Measurements from ENCODE around the gene AOAH.

Gene AOAH, protein sequence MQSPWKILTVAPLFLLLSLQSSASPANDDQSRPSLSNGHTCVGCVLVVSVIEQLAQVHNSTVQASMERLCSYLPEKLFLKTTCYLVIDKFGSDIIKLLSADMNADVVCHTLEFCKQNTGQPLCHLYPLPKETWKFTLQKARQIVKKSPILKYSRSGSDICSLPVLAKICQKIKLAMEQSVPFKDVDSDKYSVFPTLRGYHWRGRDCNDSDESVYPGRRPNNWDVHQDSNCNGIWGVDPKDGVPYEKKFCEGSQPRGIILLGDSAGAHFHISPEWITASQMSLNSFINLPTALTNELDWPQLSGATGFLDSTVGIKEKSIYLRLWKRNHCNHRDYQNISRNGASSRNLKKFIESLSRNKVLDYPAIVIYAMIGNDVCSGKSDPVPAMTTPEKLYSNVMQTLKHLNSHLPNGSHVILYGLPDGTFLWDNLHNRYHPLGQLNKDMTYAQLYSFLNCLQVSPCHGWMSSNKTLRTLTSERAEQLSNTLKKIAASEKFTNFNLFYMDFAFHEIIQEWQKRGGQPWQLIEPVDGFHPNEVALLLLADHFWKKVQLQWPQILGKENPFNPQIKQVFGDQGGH

DNA sequence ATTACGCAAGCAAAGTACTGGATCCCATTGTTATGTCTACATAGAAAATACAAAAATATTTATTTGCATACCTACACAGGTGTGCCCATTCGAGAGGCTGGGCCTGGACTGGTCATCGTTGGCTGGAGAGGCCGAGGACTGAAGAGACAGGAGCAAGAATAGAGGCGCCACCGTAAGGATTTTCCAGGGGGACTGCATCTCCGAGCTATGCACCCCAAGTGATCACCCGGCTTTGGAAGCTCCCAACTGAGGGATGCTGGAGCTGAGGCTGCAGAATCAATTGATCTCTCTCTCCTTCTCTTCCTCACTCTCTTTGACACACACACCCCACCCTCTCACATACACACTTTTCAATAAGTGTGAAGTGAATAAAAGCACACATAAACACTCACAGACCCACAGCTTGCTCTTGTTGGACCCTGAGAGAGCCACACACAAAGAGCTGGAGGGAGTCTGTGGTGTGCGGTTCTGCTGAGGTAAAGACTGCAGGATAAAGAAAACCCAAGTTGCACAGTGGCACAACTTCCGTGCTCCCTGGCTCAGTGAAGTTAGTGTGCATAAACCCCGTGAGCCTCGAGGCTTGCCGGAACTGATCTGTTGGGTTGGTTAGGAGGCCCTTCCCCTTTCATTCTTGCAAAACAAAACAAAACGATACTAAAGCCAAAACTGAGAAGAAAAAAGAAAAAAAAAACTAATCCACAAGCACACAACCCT lies at the start of gene AOAH:
Gene AOAH (minus strand): TSS at position 544 of the 714 bp plus-strand sequence. CDS start 346 bp downstream, at position 198.
- DNase-seq: peak; percentile 95

DNA sequence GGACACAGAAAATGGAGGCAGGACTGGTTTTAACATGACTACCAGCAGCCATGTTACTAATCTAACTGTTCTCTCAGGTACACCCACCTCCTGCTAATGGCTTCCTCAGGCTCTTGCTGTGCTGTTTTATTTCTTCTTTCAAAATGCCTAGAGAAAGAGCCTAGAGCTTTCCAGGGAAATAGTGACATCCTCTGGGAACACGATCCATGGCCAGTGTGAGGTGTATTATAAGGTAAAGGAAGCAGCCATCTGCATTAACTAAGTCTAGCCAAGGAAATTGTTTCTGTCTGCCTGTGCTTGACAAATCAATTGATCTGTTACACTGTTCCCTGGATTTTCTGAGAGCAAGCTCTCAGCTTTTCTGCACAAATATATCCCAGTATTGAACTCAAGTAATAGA lies 42.2 kb upstream of the AOAH start:
- no peak for DNase-seq

DNA sequence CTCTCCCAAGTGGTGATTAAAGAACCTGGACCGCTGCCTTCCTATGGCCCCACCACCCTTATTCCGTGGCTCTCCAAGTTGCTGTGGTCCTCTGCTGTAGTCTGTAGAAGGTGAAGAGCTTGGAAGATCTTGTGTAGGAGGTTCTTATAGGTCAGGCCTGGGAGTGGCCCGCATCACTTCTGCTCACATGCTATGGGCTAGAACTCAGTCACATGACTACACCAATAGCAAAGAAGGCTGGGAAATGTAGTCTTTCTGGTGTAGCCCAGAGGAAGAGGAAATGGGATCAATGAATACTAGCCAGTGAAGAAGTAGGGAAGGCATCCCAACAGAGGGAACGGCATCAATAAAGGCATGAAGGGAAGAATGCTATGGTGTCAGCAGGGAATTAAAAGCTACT lies 41.3 kb upstream of the AOAH start:
- DNase-seq: no peak

DNA sequence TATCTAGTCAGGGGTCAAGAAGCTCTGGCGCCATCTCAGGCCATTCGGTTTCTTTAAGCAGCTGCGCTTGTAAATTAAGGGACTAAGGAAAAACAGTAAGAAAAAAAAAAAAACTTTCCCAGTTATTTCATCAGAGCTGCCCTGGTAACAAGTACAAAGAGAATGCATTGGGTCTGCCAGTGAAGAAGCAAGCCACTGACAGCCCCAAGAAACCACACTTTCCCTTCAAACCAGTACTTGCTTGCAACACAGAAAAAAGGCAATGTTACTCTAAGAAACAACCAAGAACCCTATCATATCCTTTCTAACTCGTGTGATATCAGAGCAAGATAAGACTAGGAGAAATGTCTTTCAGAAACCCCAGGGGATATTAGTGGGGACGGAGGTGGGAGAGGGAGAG lies 40.6 kb upstream of the AOAH start:
- peak; percentile 45 for DNase-seq

DNA sequence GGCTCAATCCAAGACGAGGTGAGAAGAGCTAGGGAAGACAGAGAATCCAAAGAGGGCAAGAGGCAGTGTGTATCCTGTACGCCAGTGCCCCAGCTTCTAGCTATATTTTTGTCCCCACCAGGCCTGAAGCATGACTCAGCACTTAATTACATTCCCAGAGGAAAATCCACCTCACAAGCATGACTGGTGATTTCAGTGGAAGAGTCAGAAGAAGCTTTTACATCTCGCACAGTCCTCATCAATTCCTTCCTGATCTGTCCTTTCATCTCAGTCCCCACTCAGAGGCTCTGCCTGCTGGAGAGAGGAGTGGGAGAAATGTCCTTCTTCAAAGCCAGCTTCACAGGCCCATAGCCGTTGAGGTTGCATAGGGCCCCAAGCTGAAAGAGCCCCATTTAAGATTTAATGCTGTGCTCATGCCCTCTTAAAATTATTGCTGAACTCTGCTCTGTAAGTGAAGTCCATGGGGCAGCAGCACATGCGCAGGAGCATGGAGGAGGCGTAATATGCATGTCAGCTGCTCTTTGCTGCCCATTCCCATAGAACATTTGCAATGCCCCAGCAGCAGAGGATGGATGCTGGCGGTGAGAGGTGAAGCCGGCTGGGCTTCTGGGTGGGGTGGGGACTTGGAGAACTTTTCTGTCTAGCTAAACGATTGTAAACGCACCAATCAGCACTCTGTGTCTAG lies 39.0 kb upstream of the AOAH start:
- DNase-seq: no peak

DNA sequence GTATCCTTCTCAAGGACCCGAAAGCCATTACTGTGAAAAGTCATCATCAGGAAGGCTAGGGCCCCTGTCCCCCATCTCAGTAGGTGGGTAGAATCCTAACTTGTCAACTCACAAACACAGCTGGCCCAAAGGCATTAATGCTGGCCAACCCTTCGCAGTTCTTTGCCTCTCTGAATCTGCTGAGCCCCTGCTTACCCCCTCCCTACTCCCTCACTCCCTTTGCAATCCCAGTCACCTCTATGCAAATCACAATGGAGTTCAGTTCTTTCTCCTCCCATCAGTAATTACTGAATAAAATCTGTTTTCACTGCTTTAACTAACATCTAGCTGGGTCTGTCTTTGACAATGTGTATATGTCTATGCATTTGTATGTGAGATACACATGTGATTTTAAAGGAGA lies 38.1 kb upstream of the AOAH start:
- DNase-seq: no peak

DNA sequence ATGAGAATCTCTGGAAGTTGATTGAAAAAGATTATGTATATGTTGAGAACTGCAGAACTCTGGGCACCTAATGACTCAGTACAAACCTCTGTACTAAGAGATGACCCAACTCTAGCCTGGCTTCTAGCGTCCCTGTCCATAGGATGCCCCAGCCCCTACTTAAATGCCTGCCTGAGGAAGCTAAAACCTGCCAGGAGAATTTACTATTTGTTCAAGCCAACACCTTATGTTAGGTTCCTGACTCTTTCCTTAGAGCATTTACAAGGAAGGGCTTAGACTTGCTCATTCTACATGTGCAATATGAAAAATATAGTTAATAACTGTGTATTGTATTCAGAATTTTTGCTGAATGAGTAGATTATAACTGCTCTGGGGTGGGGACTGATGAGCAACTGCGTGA lies 37.5 kb upstream of the AOAH start:
- no peak for DNase-seq

DNA sequence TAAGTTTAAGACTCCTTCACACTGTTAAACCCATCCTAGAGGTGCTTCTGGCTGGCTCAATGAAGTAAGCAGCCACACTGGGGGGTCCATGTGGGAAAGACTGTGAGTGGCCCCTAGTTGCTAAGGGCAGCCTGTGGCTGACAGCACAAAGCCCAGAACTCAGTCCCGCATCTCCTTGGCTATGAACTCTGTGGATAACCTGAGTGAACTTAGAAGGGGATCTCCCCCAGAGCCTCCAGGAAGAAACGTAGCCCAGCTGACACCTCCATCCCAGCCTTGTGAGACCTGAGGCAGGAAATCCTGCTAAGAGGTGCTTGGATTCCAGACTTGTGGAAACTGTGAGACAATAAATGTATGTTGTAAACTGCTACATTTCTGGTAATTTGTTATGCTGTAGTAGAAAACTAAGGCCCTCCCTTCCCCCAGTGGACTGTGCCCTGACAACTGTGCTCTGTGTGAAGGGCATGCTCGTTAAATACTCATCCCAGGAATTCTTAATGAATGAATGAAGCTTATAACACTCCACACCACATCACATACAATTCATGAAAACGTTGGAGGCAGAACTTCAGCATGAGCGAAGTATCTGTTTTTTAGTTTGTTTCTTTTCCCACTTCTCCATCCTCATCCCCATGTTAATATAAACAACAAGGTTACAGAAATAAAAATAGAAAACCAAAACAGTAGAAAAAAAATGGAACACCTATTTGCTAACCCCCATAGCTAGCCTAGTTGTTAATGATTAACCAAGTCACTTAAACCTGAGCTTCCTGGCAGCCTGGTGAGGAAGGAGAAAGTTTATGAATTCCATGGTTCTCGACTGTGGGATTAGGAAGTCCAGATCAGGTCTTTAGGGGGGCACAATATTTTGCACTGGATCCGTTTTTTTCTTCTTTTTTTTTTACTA lies 36.8 kb upstream of the AOAH start:
- DNase-seq: no peak

DNA sequence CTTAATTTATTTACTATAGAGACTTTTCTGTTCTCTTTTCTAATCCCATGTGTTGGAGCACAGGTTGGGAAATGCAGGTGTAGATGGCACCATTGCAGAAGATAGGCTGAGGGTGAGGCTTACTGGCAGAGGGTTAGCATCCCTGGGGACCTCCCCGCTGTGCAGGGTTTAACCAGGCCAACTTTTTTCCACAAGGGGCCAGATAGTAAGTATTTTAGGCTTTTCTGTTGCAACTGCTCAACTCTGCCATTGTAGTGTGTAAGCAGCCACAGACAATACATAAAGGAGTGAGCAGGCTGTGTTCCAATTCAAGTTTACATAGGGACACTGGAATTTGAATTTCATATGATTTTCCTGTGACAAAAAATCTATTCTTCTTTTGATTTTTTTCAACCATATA lies 34.6 kb upstream of the AOAH start:
- DNase-seq: no peak

DNA sequence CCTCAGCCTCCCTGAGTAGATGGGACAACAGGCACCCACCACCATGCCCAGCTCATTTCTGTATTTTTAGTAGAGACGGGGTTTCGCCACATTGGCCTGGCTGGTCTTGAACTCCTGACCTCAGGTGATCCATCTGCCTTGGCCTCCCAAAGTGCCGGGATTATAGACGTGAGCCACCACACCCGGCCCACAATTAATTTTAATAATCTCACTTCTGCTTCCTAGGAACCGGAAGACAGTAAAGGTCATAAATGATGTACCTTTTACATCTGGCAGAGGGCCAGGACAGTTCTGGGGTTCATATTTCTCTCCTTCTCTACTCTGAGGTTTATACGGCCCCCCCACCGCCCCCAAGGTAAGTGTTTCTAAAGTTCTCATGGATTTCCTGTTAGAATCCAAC lies 31.2 kb upstream of the AOAH start:
- DNase-seq: no peak

DNA sequence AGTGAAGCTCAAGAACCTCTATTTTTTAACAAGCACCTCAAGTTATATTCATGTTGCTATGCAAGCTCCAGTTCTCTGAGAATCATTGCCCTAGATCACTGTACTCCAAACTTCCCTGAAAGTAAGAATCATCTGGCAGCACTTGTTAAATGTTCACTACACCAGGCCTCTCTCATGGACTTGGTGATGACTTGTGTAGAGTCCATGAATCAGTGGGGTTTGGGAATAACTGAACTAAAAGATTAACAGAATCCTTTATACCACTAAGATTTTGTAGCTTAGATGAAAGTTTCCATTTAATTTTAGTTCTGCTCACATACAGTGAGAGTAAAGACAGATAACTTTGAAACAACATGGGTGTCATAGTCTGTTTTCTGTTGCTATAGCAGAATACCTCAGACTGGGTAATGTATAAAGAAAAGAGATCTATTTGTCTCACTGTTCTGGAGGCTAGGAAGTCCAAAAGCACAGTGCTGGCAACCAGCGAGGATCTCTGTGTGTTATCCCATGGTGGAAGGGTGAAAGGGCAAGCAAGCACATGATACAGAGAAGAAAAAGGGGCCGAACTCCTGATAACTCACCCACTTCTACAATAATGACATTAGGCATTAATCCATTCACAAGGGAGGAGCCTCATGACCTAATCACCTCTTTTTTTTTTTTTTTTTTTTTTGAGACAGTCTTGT lies 27.9 kb upstream of the AOAH start:
- DNase-seq: no peak

DNA sequence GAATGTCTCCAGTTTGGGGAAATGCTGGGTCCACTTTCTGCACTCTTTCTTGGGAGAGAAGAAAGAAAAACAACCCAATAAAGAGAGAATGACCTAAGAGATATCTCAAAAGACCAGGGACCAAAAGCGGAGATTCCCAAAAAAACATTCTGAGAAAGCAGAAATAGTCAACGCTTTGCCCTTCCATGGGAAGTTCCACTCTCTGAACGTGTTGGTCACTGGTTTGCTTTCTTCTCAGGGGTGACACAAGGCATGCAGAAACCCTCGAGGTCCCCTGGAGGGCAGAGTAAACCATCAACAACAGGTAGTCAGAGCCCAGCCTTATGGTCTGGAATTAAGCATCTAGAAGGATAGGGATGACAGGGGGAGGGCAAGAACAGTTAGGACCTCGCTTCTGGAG lies 26.2 kb upstream of the AOAH start:
- DNase-seq: no peak

DNA sequence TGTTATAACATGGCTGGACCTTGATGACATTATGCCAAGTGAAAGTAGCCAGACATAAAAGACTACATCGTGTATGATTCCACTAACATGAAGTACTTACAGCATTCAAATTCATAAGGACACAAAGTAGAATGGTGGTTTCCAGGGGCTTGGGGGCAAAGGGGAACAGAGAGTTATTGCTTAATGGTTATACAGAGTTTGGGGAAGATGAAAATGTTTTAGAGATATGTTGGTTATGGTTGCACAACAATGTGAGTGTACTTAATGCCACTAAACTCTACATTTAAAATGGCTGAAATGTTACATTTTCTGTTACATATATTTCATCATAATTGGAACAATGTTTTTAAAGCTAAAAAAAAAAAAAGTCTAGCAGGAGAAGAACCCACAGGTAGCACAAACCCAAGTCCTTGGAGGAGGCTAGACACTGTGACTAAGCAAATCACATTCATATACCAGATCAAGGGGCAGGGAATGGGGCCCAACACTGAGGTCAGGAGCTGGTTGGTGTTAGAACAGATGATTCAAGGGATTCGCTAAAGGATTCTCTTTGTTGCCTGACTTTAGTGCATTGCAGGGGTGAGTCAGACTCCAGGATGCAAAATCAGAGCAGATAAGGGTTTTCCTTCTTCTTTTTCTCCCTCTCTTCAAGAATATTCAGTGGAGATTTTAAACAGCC lies 25.1 kb upstream of the AOAH start:
- DNase-seq: no peak

DNA sequence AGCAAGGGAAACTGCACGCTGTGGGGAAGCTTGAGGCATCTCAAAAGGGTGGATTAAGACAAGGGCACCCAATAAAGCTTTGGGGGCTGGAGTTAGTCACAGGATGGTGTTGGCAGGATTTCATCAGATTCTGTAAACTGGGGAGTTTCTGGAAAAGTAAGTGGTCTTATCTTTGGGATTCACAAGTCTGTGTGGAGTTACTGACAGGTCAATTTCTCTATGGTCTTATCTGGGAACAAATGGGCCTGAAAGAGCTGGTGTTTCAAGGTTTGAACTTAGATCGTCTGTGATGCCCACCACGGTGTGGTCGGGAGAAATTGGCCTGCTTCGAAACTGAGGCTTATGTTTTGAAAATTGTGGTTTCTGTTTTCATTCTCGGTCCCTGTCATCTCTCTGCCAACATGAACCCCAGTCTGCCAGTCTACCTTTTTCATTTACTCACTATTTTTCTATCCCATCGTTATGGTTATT lies 23.8 kb upstream of the AOAH start:
- DNase-seq: peak; percentile 80

DNA sequence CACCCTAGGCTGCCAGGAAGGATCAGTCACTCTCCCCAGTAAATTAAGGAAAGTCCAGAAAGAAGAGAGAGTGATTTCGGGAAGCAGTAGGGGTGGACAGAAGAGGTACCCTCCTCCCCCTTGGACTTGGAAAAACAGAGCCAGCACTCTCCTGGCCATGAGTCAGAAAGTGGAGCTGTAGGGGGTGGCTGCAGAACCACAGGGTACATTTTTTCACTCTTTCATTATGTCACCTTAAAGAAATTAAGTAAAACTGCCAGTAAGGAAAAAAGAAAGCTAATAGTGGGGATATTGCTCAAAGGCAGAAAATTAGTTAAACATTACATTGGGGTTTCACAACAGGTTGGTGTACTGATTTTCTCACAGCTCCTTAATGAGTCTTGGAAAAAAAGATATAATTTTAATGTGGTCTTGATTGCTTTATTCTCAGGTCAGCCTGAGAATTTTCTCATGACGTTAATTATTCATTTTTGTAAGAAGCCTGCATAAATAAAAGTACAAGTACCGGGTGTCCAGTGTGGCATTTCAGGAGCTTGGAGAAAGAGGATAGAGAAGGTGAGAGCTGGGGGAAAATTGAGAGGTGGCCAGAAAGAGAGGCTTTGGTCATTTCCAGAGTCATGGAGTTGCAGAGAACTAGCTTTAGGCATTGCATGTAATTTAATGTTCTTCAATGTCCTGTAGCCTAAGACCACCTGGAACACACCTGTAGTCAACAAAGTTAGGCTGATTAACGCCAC lies 23.2 kb upstream of the AOAH start:
- DNase-seq: no peak

DNA sequence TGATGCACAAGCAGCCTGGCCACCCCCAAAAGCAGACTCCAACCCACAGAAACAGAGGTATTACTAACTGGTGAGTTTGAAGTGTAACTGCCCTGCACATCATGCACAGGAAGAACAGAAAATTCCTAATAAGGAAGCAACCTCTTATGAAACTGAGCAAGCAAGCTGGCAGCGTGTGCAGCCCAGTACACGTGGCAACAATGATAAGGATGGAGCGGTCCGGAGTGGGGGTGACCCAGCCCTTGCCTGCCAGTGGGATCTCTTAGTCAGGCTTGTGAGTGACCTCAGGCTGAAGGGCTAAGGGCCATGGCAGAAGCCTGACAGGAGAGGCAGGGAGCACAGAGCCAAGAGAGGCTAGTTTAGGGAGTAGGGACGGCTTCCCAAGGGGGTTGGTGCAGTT lies 22.1 kb upstream of the AOAH start:
- DNase-seq: no peak

DNA sequence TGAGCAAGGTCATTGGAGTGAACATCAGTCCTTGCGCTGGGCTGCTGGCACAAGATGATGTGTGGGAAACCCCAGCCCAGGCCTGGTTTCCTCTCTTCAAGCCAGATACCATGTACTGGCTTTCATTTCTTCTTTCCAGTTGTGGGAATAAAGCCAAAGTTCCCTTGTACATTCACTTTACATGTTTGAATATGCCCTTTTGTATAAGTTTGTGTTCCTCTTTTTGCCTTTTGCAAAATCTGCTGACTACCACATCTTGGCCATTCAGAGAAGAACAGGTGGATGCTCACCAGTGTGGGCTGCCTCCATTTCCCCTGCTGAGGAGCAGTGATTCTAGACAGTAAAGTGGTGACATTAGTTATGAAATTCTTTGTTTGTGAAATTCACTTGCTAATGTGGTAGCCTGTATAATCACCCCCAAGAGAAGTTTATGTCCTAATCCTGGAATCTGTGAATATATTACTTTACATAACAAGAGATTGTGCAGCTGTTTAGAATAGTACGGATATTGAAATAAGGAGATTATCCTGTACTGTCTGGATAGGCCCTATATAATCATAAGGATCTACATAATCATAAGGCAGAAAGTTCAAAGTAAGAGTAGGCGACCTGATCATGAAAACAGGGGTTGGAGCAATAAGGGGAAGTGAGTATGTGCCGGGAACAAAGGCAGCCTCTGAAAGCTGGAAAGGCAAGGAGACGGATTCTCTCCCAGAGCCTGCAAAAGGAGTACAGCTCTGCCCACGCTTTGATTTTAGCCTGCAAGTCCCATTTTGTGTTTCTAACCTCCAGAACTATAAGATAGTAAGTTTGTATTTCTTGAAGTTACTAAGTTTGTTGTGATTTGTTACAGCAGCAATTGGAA lies 18.8 kb upstream of the AOAH start:
- DNase-seq: no peak

DNA sequence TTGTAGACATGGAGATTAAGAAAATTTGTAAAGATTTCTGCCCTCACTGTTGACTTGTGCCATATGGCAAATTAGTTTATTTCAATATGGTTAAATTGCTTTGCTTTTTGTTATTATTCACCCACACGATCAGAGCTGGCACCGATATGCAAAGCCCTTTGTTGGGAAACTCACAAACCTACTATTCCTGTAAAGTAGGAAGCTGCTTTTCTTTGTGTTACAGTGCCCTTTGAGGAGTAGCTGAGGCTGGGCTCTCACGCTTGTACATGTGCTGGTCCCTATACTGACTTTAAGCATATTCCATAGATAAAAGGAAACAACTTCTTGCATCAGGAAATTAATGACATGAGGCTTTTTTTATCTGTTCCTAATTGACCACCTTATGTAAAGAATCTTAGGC lies 17.6 kb upstream of the AOAH start:
- no peak for DNase-seq

DNA sequence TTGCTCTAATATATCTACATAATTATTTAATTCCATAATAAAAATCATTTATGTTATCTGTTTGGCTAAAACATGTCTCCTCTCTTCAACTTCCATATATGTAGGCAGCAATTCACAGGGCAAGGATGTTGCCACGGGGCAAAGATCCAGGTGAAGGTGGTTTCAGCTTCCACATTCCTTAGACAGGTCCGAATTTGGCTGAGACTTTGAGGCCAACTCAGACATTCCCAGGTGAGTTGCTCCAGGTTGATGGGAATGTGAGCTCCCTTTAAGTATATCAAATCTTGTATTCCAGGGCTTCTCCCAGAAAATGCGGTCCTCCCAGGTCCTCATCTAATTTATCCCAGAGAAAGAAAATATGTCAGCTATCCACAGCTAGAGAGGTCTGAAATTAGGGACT lies 15.1 kb upstream of the AOAH start:
- DNase-seq: no peak

DNA sequence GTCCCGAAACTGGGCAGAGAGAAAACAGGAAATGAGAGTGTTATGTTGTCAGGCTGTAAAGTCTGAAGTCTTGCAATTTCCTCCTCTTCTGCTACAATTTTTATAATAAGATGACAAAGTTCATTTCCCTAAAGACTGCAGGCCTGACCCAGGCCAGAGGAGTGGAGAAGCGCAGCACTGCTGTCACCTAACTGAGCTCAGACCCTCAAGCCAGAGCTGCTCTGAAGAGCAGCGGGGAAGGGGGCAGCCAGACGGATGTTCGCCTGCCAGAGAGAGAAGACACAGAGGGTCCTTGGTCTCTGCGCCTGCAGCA lies 12.6 kb upstream of the AOAH start:
- DNase-seq: no peak
